Naive B cell (primary cell): ENCODE measurements around the gene TUBB4A. TPM values are rescaled to one million over a fixed set of nuclear protein-coding genes. Genes with fewer than 3 reads are reported as not detected.
A peak's percentile ranks its signal among the peaks of the same experiment; 100 is the strongest.
"Not testable (repeated sequence)": the region's sequence is repeated elsewhere in the genome, so short reads cannot be mapped to it uniquely, and the experiment has no call there.

ENCODE experiments used
- ATAC-seq, 2 donors: fragments of 150-1000 bp; cut with Tn5 transposase; 2 replicates each; pipeline ENCODE4 v1.10.0; 2021; ENCODE audit warnings: low read depth in 2 of 2, mild to moderate bottlenecking in 2 of 2, moderate library complexity in 2 of 2
- DNase-seq: peaks from one replicate; pipeline ENCODE4 v3.0.0; 2022
- H3K27ac Mint-ChIP-seq, 6 donors: one replicate each; pipeline ENCODE4 v1.8.0; 2020 to 2022; ENCODE audit warnings: mild to moderate bottlenecking in 6 of 6, mixed read lengths in 6 of 6, moderate library complexity in 5 of 6, inconsistent platforms in 2 of 6
- H3K27me3 Mint-ChIP-seq, 3 donors: one replicate each; pipeline ENCODE4 v1.8.0; 2021 to 2022; ENCODE audit warnings: mixed read lengths in 3 of 3, mild to moderate bottlenecking in 1 of 3
- H3K36me3 Mint-ChIP-seq, 2 donors: one replicate each; pipeline ENCODE4 v1.8.0; 2020 to 2022; ENCODE audit warnings: mixed read lengths in 2 of 2, inconsistent platforms in 1 of 2, mild to moderate bottlenecking in 1 of 2
- H3K4me1 Mint-ChIP-seq, 3 donors: one replicate each; pipeline ENCODE4 v1.8.0; 2020 to 2022; ENCODE audit warnings: mixed read lengths in 3 of 3, inconsistent platforms in 1 of 3, mild to moderate bottlenecking in 1 of 3, moderate library complexity in 1 of 3
- H3K4me3 Mint-ChIP-seq, 8 donors: one replicate each; pipeline ENCODE4 v1.8.0; 2020 to 2022; ENCODE audit warnings: mild to moderate bottlenecking in 8 of 8, mixed read lengths in 8 of 8, moderate library complexity in 8 of 8, inconsistent platforms in 2 of 8
- H3K9me3 Mint-ChIP-seq, 7 donors: one replicate each; pipeline ENCODE4 v1.8.0; 2020 to 2022; ENCODE audit warnings: mixed read lengths in 7 of 7, mild to moderate bottlenecking in 5 of 7, inconsistent platforms in 2 of 7, moderate library complexity in 1 of 7
- polyA plus RNA-seq, 6 donors: library from polyadenylated mRNA; unstranded; fragments of 300-500 nt; fragmentation: Illumina TruSeq; gene quantifications; one replicate each; pipeline ENCODE4 v1.2.3, GENCODE V29; 2021; ENCODE audit warnings: low read depth in 6 of 6

The TUBB4A gene
- 1 to 10 TPM in 5 of 6 donors, under 1 TPM in 1; 0.89 to 5.9 (median 2.3) TPM for polyA plus RNA-seq

GRCh38 chr19:6501740-6502648, at the start of gene TUBB4A:
TSS of gene TUBB4A (minus strand) at chr19:6502309. CDS start at chr19:6502212, 97 bp downstream.
- Mint-ChIP-seq H3K4me1 (peaks cover 14 to 21% (median 15%) of the 10 kb centered on the region in 3 donors), H3K4me3 (peak within 1 kb of the TSS; percentile 78 to 94 (median 87)), H3K27me3 (peaks cover 4 to 22% (median 8%) of the 10 kb centered on the region in 3 donors), H3K9me3 (no peaks in the 10 kb centered on the region), H3K36me3 (no peaks in the 10 kb centered on the region), H3K27ac (peak within 1 kb of the TSS in 2 of 6 donors; percentile 24 to 38)
- DNase-seq (peak; percentile 28), ATAC-seq (peak; percentile 60 to 68)

DNA sequence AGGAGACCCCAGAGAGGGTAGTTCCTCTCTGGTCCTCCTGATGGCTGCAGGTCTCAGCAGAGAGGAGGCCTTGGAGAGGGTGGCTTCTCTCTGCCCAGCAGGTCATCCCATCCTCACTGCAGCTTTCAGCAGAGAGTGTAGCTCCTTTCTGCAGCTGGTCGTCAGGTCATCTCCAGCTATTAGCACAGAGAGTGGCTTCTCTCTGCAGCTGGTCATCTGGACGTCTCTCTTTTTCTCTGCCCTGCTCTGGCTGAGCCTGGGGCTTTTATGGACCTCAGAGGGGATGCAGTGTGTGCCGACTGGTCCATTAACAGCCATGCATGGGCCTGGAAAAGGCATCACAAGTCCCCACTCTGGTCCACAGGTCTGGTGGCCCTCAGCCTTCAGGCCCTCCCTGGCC, 49.0 kb upstream of the TUBB4A start:
- Mint-ChIP-seq H3K36me3 (peaks cover 5 to 8% of the 10 kb centered on the region in 2 donors), H3K4me1 (peaks cover 0 to 3% (median 0%) of the 10 kb centered on the region in 3 donors), H3K9me3 (peaks cover 3 to 18% (median 5%) of the 10 kb centered on the region in 7 donors), H3K27me3 (peaks cover 0 to 18% (median 3%) of the 10 kb centered on the region in 3 donors), H3K27ac (no peak overlapping the region), H3K4me3 (no peak overlapping the region)
- no peak for ATAC-seq
- DNase-seq = no peak

GRCh38 chr19:6550679-6551078, 48.6 kb upstream of the TUBB4A start:
- ATAC-seq, H3K4me1 Mint-ChIP-seq, DNase-seq, H3K27ac Mint-ChIP-seq, H3K36me3 Mint-ChIP-seq: not testable (repeated sequence)
- peaks cover 3 to 18% (median 5%) of the 10 kb centered on the region in 7 donors for H3K9me3 Mint-ChIP-seq
- H3K4me3 Mint-ChIP-seq = peak overlapping the region in 1 of 8 donors; percentile 26
- peaks cover 0 to 22% (median 3%) of the 10 kb centered on the region in 3 donors for H3K27me3 Mint-ChIP-seq

DNA sequence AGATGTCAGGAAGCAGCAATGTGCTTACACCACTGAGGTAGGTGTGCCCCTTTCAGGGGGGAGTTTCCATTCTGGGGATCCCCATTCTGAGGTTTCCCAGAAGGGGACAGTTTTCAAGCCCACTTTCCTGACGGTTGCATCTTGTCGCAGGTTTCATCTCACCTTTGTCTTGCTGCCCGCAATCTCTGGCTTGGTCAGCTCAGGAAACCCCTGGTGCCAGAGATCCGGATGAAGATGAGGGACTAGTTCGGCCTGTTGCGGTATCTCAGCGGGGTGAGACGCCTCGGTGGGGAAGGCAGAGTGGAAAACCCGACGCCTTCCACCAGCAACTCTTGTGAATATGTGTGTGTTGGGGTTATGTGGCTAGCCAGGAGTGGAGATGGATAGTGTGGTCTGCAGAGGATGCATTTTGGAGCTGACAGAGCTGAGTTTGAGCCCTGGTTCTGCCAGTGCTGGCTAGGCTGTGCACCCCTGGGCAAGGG, 41.8 kb upstream of the TUBB4A start:
- Mint-ChIP-seq H3K27me3 (peaks cover 0 to 29% (median 0%) of the 10 kb centered on the region in 3 donors), H3K4me3 (no peak overlapping the region)

GRCh38 chr19:6540918-6541689, 39.0 kb upstream of the TUBB4A start:
- Mint-ChIP-seq H3K4me3 (no peak overlapping the region), H3K4me1 (peaks cover 5 to 11% (median 10%) of the 10 kb centered on the region in 3 donors), H3K36me3 (peaks cover 0 to 2% of the 10 kb centered on the region in 2 donors), H3K27ac (peak overlapping the region in 1 of 6 donors; percentile 3), H3K27me3 (peaks cover 0 to 17% (median 0%) of the 10 kb centered on the region in 3 donors), H3K9me3 (peaks cover 0 to 3% (median 1%) of the 10 kb centered on the region in 7 donors)
- no peak for ATAC-seq
- DNase-seq = no peak

More for the DNA sequence above, 41.8 kb upstream of the TUBB4A start:
- peaks cover 5 to 8% of the 10 kb centered on the region in 2 donors for H3K36me3 Mint-ChIP-seq
- H3K9me3 Mint-ChIP-seq = peaks cover 2 to 15% (median 5%) of the 10 kb centered on the region in 7 donors
- no peak for DNase-seq
- peak; percentile 44 to 61 for ATAC-seq
- H3K4me1 Mint-ChIP-seq = no peaks in the 10 kb centered on the region
- H3K27ac Mint-ChIP-seq = no peak overlapping the region

DNA sequence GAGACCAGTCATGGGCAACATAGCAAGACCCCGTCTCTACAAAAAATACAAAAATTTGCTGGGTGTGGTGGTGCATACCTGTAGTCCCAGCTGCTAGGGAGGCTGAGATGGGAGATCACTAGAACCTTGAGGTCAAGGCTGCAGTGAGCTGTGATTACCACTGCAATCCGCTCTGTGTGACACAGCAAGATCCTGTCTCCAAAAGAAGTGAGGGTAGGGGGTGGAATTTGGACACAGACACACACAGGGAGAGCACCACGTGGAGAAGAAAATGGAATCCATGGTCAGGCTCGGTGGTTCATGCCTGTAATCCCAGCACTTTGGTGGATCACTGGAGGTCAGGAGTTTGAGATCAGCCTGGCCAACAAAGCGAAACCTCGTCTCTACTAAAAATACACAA, 37.4 kb upstream of the TUBB4A start:
- no peak overlapping the region for H3K4me3 Mint-ChIP-seq
- peaks cover 2 to 11% (median 6%) of the 10 kb centered on the region in 7 donors for H3K9me3 Mint-ChIP-seq
- peaks cover 0 to 8% of the 10 kb centered on the region in 2 donors for H3K36me3 Mint-ChIP-seq
- peaks cover 0 to 15% (median under 1%) of the 10 kb centered on the region in 3 donors for H3K27me3 Mint-ChIP-seq
- H3K4me1 Mint-ChIP-seq = peaks cover 9 to 20% (median 14%) of the 10 kb centered on the region in 3 donors
- peak overlapping the region in 2 of 6 donors; percentile 44 to 84 for H3K27ac Mint-ChIP-seq
- ATAC-seq = no peak
- no peak for DNase-seq

DNA sequence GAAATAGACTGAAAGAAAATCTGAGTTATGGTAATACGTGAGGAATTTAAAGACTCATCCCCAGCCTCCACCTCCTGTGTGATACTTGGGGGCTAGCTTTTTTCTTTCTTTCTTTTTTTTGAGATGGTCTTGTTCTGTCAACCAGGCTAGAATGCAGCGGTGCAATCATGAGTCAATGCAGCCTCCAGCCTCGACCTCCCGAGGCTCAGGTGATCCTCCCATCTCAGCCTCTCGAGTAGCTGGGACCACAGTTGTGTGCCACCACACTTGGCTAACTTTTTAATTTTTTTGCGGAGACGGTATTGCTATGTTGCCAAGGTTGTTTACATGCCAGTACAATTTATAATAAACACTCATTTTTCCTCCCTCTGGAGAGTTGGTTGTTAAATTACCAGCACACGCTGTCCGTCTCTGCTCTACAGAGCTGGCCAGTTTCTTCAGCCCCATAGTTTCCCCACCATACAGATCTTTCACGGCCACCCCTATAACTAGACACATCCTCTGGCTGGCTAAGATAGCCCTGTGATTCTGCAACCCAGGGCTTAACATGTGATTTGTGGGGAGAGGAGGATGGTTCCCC, 33.5 kb upstream of the TUBB4A start:
- DNase-seq (no peak), ATAC-seq (no peak)
- Mint-ChIP-seq H3K4me3 (peak overlapping the region in 4 of 8 donors; percentile 14 to 73 (median 49)), H3K36me3 (peaks cover 0 to 8% of the 10 kb centered on the region in 2 donors), H3K27me3 (peaks cover 10 to 32% (median 31%) of the 10 kb centered on the region in 3 donors), H3K9me3 (peaks cover 2 to 11% (median 8%) of the 10 kb centered on the region in 7 donors), H3K4me1 (peaks cover 36 to 43% (median 38%) of the 10 kb centered on the region in 3 donors), H3K27ac (peak overlapping the region; percentile 10 to 89 (median 78))

GRCh38 chr19:6534451-6535093, 32.5 kb upstream of the TUBB4A start:
- H3K4me3 Mint-ChIP-seq = peak overlapping the region in 3 of 8 donors; percentile 20 to 70 (median 25)
- peaks cover 2 to 11% (median 8%) of the 10 kb centered on the region in 7 donors for H3K9me3 Mint-ChIP-seq
- H3K27ac Mint-ChIP-seq = peak overlapping the region in 1 of 6 donors; percentile 75
- DNase-seq = no peak
- no peak for ATAC-seq
- H3K27me3 Mint-ChIP-seq = peaks cover 21 to 43% (median 41%) of the 10 kb centered on the region in 3 donors
- H3K4me1 Mint-ChIP-seq = peaks cover 47 to 54% (median 49%) of the 10 kb centered on the region in 3 donors
- peaks cover 0 to 8% of the 10 kb centered on the region in 2 donors for H3K36me3 Mint-ChIP-seq

DNA sequence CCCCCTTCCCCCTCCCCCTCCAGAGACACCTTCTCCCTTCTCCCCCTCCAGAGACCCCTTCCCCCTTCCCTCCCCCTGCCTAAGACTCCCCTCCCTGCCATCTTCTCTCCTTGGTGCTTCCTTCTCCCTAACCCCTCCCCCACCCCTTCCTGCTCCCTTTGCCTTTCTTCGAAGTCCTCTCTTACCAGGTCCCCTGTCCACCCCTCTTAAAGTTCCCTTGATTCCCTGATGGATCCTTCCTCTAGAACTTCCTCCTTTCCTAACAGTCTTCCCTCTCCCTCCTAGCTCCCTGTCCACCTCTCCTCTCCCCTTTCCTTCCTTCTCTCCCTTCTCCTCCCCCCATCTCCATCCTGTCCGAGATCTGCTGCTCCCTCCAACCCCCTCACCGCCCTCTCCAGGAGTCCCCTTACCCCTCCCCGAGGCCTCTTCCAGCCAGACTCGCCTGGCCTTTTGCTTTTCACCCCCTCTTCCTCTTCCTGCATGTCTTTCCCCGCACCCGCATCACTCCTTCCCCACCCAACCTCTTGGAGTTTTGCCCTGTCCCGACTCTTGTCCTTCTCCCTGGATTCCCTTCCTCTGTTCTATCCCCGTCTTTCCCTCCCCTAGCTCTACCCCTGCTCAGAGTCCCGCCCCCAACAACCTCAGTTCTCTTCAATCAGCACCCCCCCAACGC, 31.8 kb upstream of the TUBB4A start:
- ATAC-seq = no peak
- H3K27me3 Mint-ChIP-seq = peaks cover 25 to 48% (median 48%) of the 10 kb centered on the region in 3 donors
- DNase-seq = no peak
- peaks cover 53 to 61% (median 56%) of the 10 kb centered on the region in 3 donors for H3K4me1 Mint-ChIP-seq
- peaks cover 0 to 8% of the 10 kb centered on the region in 2 donors for H3K36me3 Mint-ChIP-seq
- peaks cover 2 to 11% (median 8%) of the 10 kb centered on the region in 7 donors for H3K9me3 Mint-ChIP-seq
- peak overlapping the region in 1 of 8 donors; percentile 13 for H3K4me3 Mint-ChIP-seq
- H3K27ac Mint-ChIP-seq = peak overlapping the region in 2 of 6 donors; percentile 28 to 73

DNA sequence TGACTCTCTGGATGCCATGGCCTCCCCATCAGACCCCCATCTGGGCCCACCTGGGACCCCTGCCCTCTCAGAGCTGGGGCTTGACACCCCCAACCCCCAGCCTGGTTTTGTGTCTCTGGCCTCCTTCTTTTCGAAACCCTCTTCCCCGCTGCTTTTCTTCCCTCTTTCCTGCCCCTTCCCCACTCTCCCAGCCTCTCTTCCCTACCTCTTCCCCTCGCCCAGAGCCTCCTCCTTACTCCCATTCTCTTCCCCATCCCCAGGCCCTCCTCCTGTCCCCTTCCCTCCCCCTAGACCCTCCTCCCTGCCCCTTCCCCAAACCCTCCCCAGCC, 30.9 kb upstream of the TUBB4A start:
- H3K27ac Mint-ChIP-seq = peak overlapping the region in 5 of 6 donors; percentile 6 to 84 (median 82)
- H3K4me1 Mint-ChIP-seq = peaks cover 54 to 70% (median 58%) of the 10 kb centered on the region in 3 donors
- peaks cover 0 to 8% of the 10 kb centered on the region in 2 donors for H3K36me3 Mint-ChIP-seq
- DNase-seq (no peak), ATAC-seq (no peak)
- H3K4me3 Mint-ChIP-seq = peak overlapping the region; percentile 38 to 87 (median 78)
- H3K27me3 Mint-ChIP-seq = peaks cover 25 to 48% (median 48%) of the 10 kb centered on the region in 3 donors
- H3K9me3 Mint-ChIP-seq = peaks cover 2 to 11% (median 8%) of the 10 kb centered on the region in 7 donors

DNA sequence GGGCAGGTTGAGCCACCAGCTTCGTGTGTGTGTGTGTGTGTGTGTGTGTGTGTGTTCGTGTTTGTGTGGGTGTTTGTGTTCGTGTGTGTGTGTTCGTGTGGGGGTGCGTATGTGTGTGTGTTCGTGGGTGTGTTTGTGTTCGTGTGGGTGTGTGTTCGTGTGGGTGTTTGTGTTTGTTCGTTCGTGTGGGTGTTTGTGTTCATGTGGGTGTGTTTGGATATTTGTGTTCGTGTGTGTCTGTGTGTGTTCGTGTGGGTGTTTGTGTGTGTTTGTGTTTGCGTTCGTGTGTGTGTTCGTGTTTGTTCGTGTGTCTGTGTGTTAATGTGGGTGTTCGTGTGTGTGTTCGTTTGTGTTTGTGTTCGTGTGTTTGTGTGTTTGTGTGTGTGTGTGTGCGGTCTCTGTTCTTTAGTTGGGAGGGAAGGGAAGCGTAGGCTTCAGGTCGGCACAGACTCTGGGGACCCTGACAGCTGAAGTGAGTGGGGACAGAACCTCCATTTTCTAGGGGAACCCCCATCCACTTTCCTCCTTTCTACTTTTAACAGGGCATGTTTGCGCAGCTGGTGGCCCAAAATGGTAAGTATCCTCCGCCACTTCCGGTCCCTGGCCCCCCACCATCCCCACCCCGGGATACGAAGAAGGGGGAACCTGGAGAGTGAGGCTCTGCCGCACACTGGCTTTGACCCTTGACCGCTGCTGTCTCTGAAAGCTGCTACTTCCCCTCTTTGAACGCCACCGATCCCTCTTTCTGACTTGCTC, 30.3 kb upstream of the TUBB4A start:
- no peak for DNase-seq
- H3K4me3 Mint-ChIP-seq = peak overlapping the region; percentile 38 to 92 (median 80)
- peaks cover 0 to 8% of the 10 kb centered on the region in 2 donors for H3K36me3 Mint-ChIP-seq
- peaks cover 25 to 48% (median 48%) of the 10 kb centered on the region in 3 donors for H3K27me3 Mint-ChIP-seq
- H3K9me3 Mint-ChIP-seq = peaks cover 2 to 11% (median 8%) of the 10 kb centered on the region in 7 donors
- peak; percentile 4 to 10 for ATAC-seq
- H3K27ac Mint-ChIP-seq = peak overlapping the region in 5 of 6 donors; percentile 12 to 84 (median 82)
- H3K4me1 Mint-ChIP-seq = peaks cover 59 to 75% (median 62%) of the 10 kb centered on the region in 3 donors
